ENCODE measurements around the gene ZMYND8.
"Not testable (repeated sequence)": the region's sequence is repeated elsewhere in the genome, so short reads cannot be mapped to it uniquely, and the experiment has no call there.

Gene ZMYND8

DNA sequence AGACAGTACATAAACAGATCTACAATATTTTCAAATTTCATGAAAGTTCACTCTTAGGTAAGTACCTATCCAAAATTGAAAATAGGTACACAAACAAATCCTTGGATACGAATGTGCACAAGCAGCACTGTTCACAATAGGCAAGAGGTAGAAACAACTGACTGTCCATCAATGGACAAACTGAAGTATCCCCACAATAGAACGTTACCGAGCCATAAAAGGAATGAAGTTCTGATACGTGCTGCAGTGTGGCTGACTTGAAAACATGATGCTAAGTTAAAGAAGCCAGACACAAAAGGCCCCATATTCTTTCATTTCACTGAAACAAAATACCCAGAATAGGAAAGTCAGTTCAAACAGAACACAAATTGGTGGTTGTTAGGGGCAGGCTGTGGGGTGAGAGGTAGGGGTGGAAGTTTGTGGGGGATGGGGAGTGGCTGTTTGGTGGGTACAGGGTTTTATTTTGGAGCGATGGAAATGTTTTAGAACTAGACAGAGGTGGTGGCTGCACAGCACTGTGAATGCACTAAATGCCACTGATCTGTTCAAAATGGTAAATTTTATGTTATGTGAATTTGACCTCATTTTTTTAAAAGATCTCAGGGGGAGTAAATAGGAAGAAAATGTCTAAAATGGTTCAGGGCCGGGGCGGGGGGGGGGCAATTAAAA is 89.5 kb downstream of the ZMYND8 start:
- Histone ChIP-seq H3K27ac (ENCODE audit: low read depth, low read length) (no peak overlapping the region), H3K4me1 (ENCODE audit: control insufficient read depth in 1 of 2, insufficient read depth in 2 of 2, low read length in 2 of 2) (peaks cover 0 to 7% of the 10 kb centered on the region in 2 donors), H3K9ac (ENCODE audit: low read depth in 1 of 2, low read length in 2 of 2) (no peak overlapping the region), H3K27me3 (ENCODE audit: control insufficient read depth in 1 of 2, insufficient read depth in 2 of 2, low read length in 2 of 2) (no peaks in the 10 kb centered on the region), H3K36me3 (ENCODE audit: control insufficient read depth in 1 of 2, insufficient read depth in 2 of 2, low read length in 2 of 2) (peaks cover 13 to 45% of the 10 kb centered on the region in 2 donors), H3K4me3 (ENCODE audit: low read depth in 1 of 2, low read length in 2 of 2) (no peak overlapping the region), H3K9me3 (ENCODE audit: control insufficient read depth in 1 of 2, low read length in 2 of 2) (no peaks in the 10 kb centered on the region)

DNA sequence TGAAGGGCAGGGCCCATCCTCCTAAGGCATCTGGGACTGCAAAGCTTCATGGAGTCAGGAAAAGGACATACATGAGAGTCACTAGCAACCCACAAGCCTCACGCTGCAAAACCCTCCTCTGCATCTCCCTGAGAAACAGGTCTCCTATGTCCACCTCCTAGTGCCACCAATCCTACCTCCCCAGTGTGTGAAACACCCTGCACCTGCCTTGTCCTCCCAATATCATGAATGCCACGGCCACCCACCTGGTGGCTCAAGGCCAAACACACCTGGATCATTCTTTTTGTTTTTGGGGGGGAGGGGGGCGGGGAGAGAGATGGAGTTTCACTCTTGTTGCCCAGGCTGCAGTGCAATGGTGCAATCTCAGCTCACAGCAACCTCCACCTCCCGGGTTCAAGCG is 90.5 kb downstream of the ZMYND8 start:
- no peak overlapping the region for H3K27ac ChIP-seq (ENCODE audit: low read depth, low read length)
- no peak overlapping the region for H3K4me3 ChIP-seq (ENCODE audit: low read depth in 1 of 2, low read length in 2 of 2)
- peaks cover 0 to 7% of the 10 kb centered on the region in 2 donors for H3K4me1 ChIP-seq (ENCODE audit: control insufficient read depth in 1 of 2, insufficient read depth in 2 of 2, low read length in 2 of 2)
- H3K36me3 ChIP-seq (ENCODE audit: control insufficient read depth in 1 of 2, insufficient read depth in 2 of 2, low read length in 2 of 2): peaks cover 10 to 47% of the 10 kb centered on the region in 2 donors
- H3K9ac ChIP-seq (ENCODE audit: low read depth in 1 of 2, low read length in 2 of 2): no peak overlapping the region
- H3K27me3 ChIP-seq (ENCODE audit: control insufficient read depth in 1 of 2, insufficient read depth in 2 of 2, low read length in 2 of 2): no peaks in the 10 kb centered on the region
- H3K9me3 ChIP-seq (ENCODE audit: control insufficient read depth in 1 of 2, low read length in 2 of 2): no peaks in the 10 kb centered on the region

DNA sequence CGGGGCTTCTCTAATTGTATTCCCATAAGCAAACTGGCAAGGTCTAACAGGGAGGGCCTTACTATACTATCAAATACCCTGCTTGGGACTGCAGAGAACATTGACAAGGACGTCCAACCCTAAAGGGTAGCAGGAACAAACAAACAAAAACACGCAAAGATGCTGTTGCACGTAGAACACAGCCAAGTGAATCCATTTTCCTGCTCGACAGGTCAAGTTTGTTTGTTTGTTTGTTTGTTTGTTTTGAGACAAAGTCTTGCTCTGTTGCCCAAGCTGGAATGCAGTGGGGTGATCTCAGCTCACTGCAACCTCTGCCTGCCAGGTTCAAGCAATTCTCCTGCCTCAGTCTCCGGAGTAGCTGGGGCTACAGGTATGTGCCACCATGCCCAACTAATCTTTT is 91.3 kb downstream of the ZMYND8 start:
- H3K4me1 ChIP-seq (ENCODE audit: control insufficient read depth in 1 of 2, insufficient read depth in 2 of 2, low read length in 2 of 2): peaks cover 0 to 7% of the 10 kb centered on the region in 2 donors
- no peaks in the 10 kb centered on the region for H3K9me3 ChIP-seq (ENCODE audit: control insufficient read depth in 1 of 2, low read length in 2 of 2)
- H3K27me3 ChIP-seq (ENCODE audit: control insufficient read depth in 1 of 2, insufficient read depth in 2 of 2, low read length in 2 of 2): no peaks in the 10 kb centered on the region
- H3K36me3 ChIP-seq (ENCODE audit: control insufficient read depth in 1 of 2, insufficient read depth in 2 of 2, low read length in 2 of 2): peaks cover 13 to 55% of the 10 kb centered on the region in 2 donors
- no peak overlapping the region for H3K9ac ChIP-seq (ENCODE audit: low read depth in 1 of 2, low read length in 2 of 2)
- no peak overlapping the region for H3K27ac ChIP-seq (ENCODE audit: low read depth, low read length)
- H3K4me3 ChIP-seq (ENCODE audit: low read depth in 1 of 2, low read length in 2 of 2): no peak overlapping the region

DNA sequence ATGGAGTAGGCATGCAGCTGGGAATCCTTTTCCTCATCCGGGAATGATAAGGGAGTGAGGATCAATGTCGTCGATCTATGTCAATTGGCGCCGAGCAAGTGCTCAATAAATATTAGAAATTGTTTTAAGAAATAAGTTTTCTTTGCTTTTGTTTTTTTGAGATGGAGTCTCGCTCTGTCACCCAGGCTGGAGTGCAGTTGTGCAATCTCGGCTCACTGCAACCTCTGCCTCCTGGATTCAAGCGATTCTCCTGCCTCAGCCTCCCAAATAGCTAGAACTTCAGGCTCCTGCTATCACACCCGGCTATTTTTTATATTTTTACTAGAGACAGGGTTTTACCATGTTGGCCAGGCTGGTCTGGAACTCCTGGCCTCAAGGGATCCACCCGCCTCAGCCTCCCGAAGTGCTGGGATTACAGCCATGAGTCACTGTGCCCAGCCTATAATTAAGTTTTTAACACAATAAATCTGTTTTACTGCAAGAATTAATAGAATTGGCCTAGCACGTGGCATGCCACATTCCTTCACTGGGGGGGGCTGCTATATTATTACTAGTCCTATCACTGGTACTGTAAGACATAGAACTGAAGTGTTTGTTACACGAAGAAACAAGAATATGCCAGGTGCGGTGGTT is 92.2 kb downstream of the ZMYND8 start:
- Histone ChIP-seq H3K4me1 (ENCODE audit: control insufficient read depth in 1 of 2, insufficient read depth in 2 of 2, low read length in 2 of 2) (peaks cover 5 to 10% of the 10 kb centered on the region in 2 donors), H3K36me3 (ENCODE audit: control insufficient read depth in 1 of 2, insufficient read depth in 2 of 2, low read length in 2 of 2) (peaks cover 17 to 56% of the 10 kb centered on the region in 2 donors)
- not testable (repeated sequence) for H3K9me3 ChIP-seq (ENCODE audit: control insufficient read depth in 1 of 2, low read length in 2 of 2); H3K27me3 ChIP-seq (ENCODE audit: control insufficient read depth in 1 of 2, insufficient read depth in 2 of 2, low read length in 2 of 2); H3K4me3 ChIP-seq (ENCODE audit: low read depth in 1 of 2, low read length in 2 of 2); H3K9ac ChIP-seq (ENCODE audit: low read depth in 1 of 2, low read length in 2 of 2); H3K27ac ChIP-seq (ENCODE audit: low read depth, low read length)

DNA sequence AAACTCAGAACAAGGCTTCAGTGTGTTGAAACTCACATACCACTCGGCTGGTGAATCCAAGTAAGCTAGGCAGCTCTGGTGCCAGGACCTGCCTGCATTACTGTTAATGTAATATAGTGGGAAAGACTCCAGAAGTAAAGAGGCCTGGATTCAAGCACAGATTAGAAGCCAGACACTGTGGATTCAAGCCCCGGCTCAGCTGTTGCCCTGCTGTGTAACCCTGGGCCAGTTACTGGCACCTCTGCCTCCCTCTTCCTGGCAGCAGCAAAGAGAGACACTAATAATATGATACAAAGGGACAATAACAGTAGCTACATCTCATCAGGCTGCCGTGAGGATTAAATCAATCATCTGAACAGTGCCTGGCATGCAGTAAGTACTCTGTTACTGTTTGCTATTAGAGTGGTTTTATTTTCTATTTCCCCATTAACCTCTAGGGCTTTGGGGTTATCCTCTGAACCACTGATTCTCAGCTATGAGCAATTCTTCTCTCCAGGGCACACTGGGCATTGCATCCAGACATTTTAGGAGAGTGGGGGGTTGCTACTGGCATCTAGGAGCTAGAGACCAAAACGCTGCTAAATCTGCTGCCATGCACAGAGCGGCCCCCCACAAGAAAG is 92.9 kb downstream of the ZMYND8 start:
- Histone ChIP-seq H3K27me3 (ENCODE audit: control insufficient read depth in 1 of 2, insufficient read depth in 2 of 2, low read length in 2 of 2) (no peaks in the 10 kb centered on the region), H3K9ac (ENCODE audit: low read depth in 1 of 2, low read length in 2 of 2) (no peak overlapping the region), H3K27ac (ENCODE audit: low read depth, low read length) (no peak overlapping the region), H3K9me3 (ENCODE audit: control insufficient read depth in 1 of 2, low read length in 2 of 2) (no peaks in the 10 kb centered on the region), H3K4me3 (ENCODE audit: low read depth in 1 of 2, low read length in 2 of 2) (no peak overlapping the region), H3K36me3 (ENCODE audit: control insufficient read depth in 1 of 2, insufficient read depth in 2 of 2, low read length in 2 of 2) (peaks cover 17 to 61% of the 10 kb centered on the region in 2 donors), H3K4me1 (ENCODE audit: control insufficient read depth in 1 of 2, insufficient read depth in 2 of 2, low read length in 2 of 2) (peaks cover 6 to 12% of the 10 kb centered on the region in 2 donors)

DNA sequence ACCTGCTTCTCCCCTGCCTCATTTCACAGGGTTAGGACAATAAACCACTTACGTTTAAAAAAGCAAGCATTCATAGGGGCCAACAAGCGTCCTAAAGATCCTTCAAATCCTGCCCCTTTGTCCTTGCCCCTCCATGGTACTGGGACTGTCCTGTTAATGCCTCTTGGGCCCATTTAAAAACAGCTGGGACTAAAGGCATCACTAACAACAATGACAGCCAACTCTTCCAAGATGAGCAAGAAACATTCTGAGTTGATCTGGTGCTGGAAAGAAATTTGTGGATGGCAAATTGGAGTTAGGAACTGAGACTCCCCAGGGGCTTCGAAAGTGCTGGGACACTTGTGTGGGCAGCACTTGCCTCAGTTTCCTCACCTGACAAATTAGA is 93.4 kb downstream of the ZMYND8 start:
- H3K4me1 ChIP-seq (ENCODE audit: control insufficient read depth in 1 of 2, insufficient read depth in 2 of 2, low read length in 2 of 2): peaks cover 6 to 12% of the 10 kb centered on the region in 2 donors
- H3K4me3 ChIP-seq (ENCODE audit: low read depth in 1 of 2, low read length in 2 of 2): no peak overlapping the region
- no peak overlapping the region for H3K27ac ChIP-seq (ENCODE audit: low read depth, low read length)
- no peak overlapping the region for H3K9ac ChIP-seq (ENCODE audit: low read depth in 1 of 2, low read length in 2 of 2)
- H3K9me3 ChIP-seq (ENCODE audit: control insufficient read depth in 1 of 2, low read length in 2 of 2): no peaks in the 10 kb centered on the region
- no peaks in the 10 kb centered on the region for H3K27me3 ChIP-seq (ENCODE audit: control insufficient read depth in 1 of 2, insufficient read depth in 2 of 2, low read length in 2 of 2)
- peaks cover 17 to 66% of the 10 kb centered on the region in 2 donors for H3K36me3 ChIP-seq (ENCODE audit: control insufficient read depth in 1 of 2, insufficient read depth in 2 of 2, low read length in 2 of 2)

DNA sequence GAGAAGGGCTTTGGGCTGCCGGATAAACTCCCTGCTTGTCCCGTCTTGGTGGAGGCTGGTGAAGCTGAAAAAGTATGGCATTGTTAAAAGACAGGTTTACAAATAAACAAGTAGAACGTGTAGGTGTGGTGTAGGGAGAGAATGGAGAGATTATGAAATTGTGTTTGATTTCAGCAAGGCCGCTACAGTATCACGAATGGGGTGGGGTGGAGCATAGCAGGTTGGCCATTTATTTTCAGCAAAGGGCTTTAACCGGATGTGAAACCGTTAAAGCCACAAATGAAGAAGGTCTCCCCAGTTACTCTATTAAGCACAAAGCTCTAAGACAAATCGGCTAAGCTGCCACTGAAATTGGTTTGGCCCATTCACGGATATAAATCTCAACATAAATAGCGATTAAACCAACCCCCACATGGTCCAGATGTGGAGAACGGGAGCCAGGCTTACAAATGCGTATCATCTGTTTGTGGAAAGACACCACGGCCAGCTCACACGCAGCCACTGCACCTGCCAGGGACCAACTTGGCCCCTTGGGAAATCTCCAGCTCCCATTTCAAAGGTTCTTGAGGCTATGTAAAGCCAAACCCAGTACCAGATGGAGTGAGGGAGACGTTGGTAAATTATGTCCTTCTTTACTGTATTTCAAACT is 94.0 kb downstream of the ZMYND8 start:
- Histone ChIP-seq H3K4me1 (ENCODE audit: control insufficient read depth in 1 of 2, insufficient read depth in 2 of 2, low read length in 2 of 2) (peaks cover 6 to 12% of the 10 kb centered on the region in 2 donors), H3K9ac (ENCODE audit: low read depth in 1 of 2, low read length in 2 of 2) (no peak overlapping the region), H3K27ac (ENCODE audit: low read depth, low read length) (no peak overlapping the region)

DNA sequence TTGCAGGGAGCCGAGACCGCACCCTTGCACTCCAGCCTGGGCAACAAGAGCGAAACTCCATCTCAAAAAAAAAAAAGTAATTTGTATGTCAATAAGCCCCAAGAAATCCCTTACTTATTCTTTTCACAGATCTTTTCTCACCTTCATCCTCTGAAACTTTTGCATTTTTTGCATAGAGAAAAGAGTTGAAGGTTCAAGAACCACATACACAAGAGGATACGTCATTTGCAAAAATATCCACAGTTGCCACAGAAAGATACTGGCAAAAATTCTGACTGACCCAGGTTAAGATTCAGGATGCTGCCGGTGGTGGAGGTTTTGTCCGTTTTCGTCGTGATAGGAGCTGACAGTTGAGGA is 94.5 kb downstream of the ZMYND8 start:
- H3K9ac ChIP-seq (ENCODE audit: low read depth in 1 of 2, low read length in 2 of 2): no peak overlapping the region
- H3K36me3 ChIP-seq (ENCODE audit: control insufficient read depth in 1 of 2, insufficient read depth in 2 of 2, low read length in 2 of 2): peaks cover 17 to 70% of the 10 kb centered on the region in 2 donors
- H3K9me3 ChIP-seq (ENCODE audit: control insufficient read depth in 1 of 2, low read length in 2 of 2): no peaks in the 10 kb centered on the region
- no peaks in the 10 kb centered on the region for H3K27me3 ChIP-seq (ENCODE audit: control insufficient read depth in 1 of 2, insufficient read depth in 2 of 2, low read length in 2 of 2)
- H3K4me3 ChIP-seq (ENCODE audit: low read depth in 1 of 2, low read length in 2 of 2): no peak overlapping the region
- H3K27ac ChIP-seq (ENCODE audit: low read depth, low read length): no peak overlapping the region
- peaks cover 6 to 12% of the 10 kb centered on the region in 2 donors for H3K4me1 ChIP-seq (ENCODE audit: control insufficient read depth in 1 of 2, insufficient read depth in 2 of 2, low read length in 2 of 2)

More for the DNA sequence above, 94.0 kb downstream of the ZMYND8 start:
- Histone ChIP-seq H3K9me3 (ENCODE audit: control insufficient read depth in 1 of 2, low read length in 2 of 2) (no peaks in the 10 kb centered on the region), H3K4me3 (ENCODE audit: low read depth in 1 of 2, low read length in 2 of 2) (no peak overlapping the region), H3K36me3 (ENCODE audit: control insufficient read depth in 1 of 2, insufficient read depth in 2 of 2, low read length in 2 of 2) (peaks cover 17 to 69% of the 10 kb centered on the region in 2 donors), H3K27me3 (ENCODE audit: control insufficient read depth in 1 of 2, insufficient read depth in 2 of 2, low read length in 2 of 2) (no peaks in the 10 kb centered on the region)

DNA sequence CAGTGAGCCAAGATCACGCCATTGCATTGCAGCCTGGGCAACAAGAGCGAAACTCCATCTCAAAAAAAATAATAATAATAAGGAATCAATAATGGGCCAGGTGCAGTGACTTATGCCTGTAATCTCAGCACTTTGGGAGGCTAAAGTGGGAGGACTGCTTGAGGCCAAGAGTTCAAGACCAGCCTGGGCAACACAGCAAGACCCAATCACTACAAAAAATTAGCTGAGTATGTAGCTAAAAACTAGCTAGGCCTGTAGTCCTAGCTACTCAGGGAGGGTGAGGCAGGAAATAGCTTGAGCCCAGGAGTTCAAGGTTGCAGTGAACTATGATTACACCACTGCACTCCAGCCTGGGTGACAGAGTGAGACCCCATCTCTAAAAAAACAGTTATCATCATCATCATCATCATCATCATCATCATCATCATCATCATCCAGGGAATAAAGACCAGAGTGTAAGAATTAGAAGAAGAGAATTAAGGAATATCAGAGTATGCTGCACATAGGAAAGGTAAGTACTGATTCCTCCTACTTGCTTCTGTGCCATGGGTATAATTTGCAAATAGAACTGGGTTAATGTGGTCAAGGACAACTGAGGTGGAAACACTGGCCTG is 95.2 kb downstream of the ZMYND8 start:
- H3K27ac ChIP-seq (ENCODE audit: low read depth, low read length): not testable (repeated sequence)
- H3K36me3 ChIP-seq (ENCODE audit: control insufficient read depth in 1 of 2, insufficient read depth in 2 of 2, low read length in 2 of 2): peaks cover 17 to 72% of the 10 kb centered on the region in 2 donors

More for the DNA sequence above, 95.2 kb downstream of the ZMYND8 start:
- peaks cover 6 to 12% of the 10 kb centered on the region in 2 donors for H3K4me1 ChIP-seq (ENCODE audit: control insufficient read depth in 1 of 2, insufficient read depth in 2 of 2, low read length in 2 of 2)
- H3K9me3 ChIP-seq (ENCODE audit: control insufficient read depth in 1 of 2, low read length in 2 of 2); H3K9ac ChIP-seq (ENCODE audit: low read depth in 1 of 2, low read length in 2 of 2); H3K4me3 ChIP-seq (ENCODE audit: low read depth in 1 of 2, low read length in 2 of 2); H3K27me3 ChIP-seq (ENCODE audit: control insufficient read depth in 1 of 2, insufficient read depth in 2 of 2, low read length in 2 of 2): not testable (repeated sequence)
